Skin epidermis (tissue), 12 donors: ENCODE measurements around the gene LRRC36.
"Not testable (repeated sequence)": the region's sequence is repeated elsewhere in the genome, so short reads cannot be mapped to it uniquely, and the experiment has no call there.

Experiments
- H3K27ac ChIP-seq, 21 experiments: fragments of 200-600 bp; sonication (generic) in 11 of 21; one replicate each; pipeline ENCODE4 v1.5.0; 2020; ENCODE audit warnings: mild to moderate bottlenecking in 3 of 21, inconsistent platforms in 2 of 21, moderate library complexity in 2 of 21
- H3K4me3 ChIP-seq, 7 experiments: fragments of 200-600 bp; sonication (generic) in 2 of 7; one replicate each; pipeline ENCODE4 v1.5.0; 2020; ENCODE audit warnings: inconsistent platforms in 2 of 7, mild to moderate bottlenecking in 2 of 7, moderate library complexity in 1 of 7

Gene LRRC36

GRCh38 chr16:67336116-67336515 lies 9.5 kb downstream of the LRRC36 start:
- no peak overlapping the region for H3K27ac ChIP-seq

GRCh38 chr16:67336648-67337047 lies 10.0 kb downstream of the LRRC36 start:
- Histone ChIP-seq H3K4me3 (no peak overlapping the region), H3K27ac (no peak overlapping the region)

More at GRCh38 chr16:67336116-67336515, 9.5 kb downstream of the LRRC36 start:
- H3K4me3 ChIP-seq = no peak overlapping the region

GRCh38 chr16:67339453-67339852 lies 12.8 kb downstream of the LRRC36 start:
- H3K4me3 ChIP-seq = no peak overlapping the region
- no peak overlapping the region for H3K27ac ChIP-seq

- Histone ChIP-seq H3K27ac (no peak overlapping the region), H3K4me3 (no peak overlapping the region)
Observed at GRCh38 chr16:67341250-67341649, 14.6 kb downstream of the LRRC36 start.

GRCh38 chr16:67342616-67343015 lies 16.0 kb downstream of the LRRC36 start:
- Histone ChIP-seq H3K27ac (no peak overlapping the region), H3K4me3 (no peak overlapping the region)

- no peak overlapping the region for H3K27ac ChIP-seq
- H3K4me3 ChIP-seq = no peak overlapping the region
Observed at GRCh38 chr16:67345401-67345800, 18.8 kb downstream of the LRRC36 start.

GRCh38 chr16:67346341-67346740 lies 19.7 kb downstream of the LRRC36 start:
- H3K4me3 ChIP-seq = no peak overlapping the region
- H3K27ac ChIP-seq = no peak overlapping the region

- no peak overlapping the region for H3K4me3 ChIP-seq
- no peak overlapping the region for H3K27ac ChIP-seq
Observed at GRCh38 chr16:67349172-67349571, 22.6 kb downstream of the LRRC36 start.

- Histone ChIP-seq H3K4me3 (no peak overlapping the region), H3K27ac (no peak overlapping the region)
Observed at GRCh38 chr16:67350324-67350723, 23.7 kb downstream of the LRRC36 start.

- H3K27ac ChIP-seq, H3K4me3 ChIP-seq: not testable (repeated sequence)
Observed at GRCh38 chr16:67352463-67352862, 25.8 kb downstream of the LRRC36 start.

- no peak overlapping the region for H3K4me3 ChIP-seq
- H3K27ac ChIP-seq = no peak overlapping the region
Observed at GRCh38 chr16:67356396-67356795, 29.8 kb downstream of the LRRC36 start.

- Histone ChIP-seq H3K27ac (no peak overlapping the region), H3K4me3 (no peak overlapping the region)
Observed at GRCh38 chr16:67357561-67357960, 30.9 kb downstream of the LRRC36 start.

GRCh38 chr16:67359540-67360269 lies 33.1 kb downstream of the LRRC36 start:
- not testable (repeated sequence) for H3K4me3 ChIP-seq, H3K27ac ChIP-seq

- H3K27ac ChIP-seq = no peak overlapping the region
- no peak overlapping the region for H3K4me3 ChIP-seq
Observed at GRCh38 chr16:67361038-67361437, 34.4 kb downstream of the LRRC36 start.

- no peak overlapping the region for H3K4me3 ChIP-seq
- H3K27ac ChIP-seq = peak overlapping the region in 4 of 21 experiments; percentile 6 to 32 (median 23)
Observed at GRCh38 chr16:67364600-67365235, 38.1 kb downstream of the LRRC36 start.

GRCh38 chr16:67370661-67371060 lies 44.0 kb downstream of the LRRC36 start:
- H3K27ac ChIP-seq = no peak overlapping the region

GRCh38 chr16:67372664-67373063 lies 46.0 kb downstream of the LRRC36 start:
- Histone ChIP-seq H3K4me3 (no peak overlapping the region), H3K27ac (no peak overlapping the region)

More at GRCh38 chr16:67370661-67371060, 44.0 kb downstream of the LRRC36 start:
- no peak overlapping the region for H3K4me3 ChIP-seq

GRCh38 chr16:67376012-67376411 lies 49.4 kb downstream of the LRRC36 start:
- H3K4me3 ChIP-seq, H3K27ac ChIP-seq: not testable (repeated sequence)

- Histone ChIP-seq H3K27ac (no peak overlapping the region), H3K4me3 (no peak overlapping the region)
Observed at GRCh38 chr16:67378642-67379041, 52.0 kb downstream of the LRRC36 start.

GRCh38 chr16:67383284-67383683 lies 56.7 kb downstream of the LRRC36 start:
- Histone ChIP-seq H3K4me3 (no peak overlapping the region), H3K27ac (no peak overlapping the region)

GRCh38 chr16:67384778-67385510 lies 58.3 kb downstream of the LRRC36 start:
- Histone ChIP-seq H3K27ac (no peak overlapping the region), H3K4me3 (no peak overlapping the region)
